H9 (cell line): ENCODE data around the gene MYL1. TPM values are rescaled to one million over a fixed set of nuclear protein-coding genes. Genes with fewer than 3 reads are reported as not detected.

Experiments used
- DNase-seq: peaks from one replicate; pipeline ENCODE4 v3.0.0-alpha.2; 2017
- H2AFZ ChIP-seq: one replicate; pipeline ENCODE4 v1.6.1; 2013; ENCODE audit warnings: mild to moderate bottlenecking, low read length, control low read depth, moderate library complexity
- H2AK5ac ChIP-seq: 2 replicates; pipeline ENCODE4 v1.6.1; 2013; ENCODE audit warnings: low read length, control low read depth, mixed read lengths; ENCODE audit not compliant: insufficient read length
- H2BK120ac ChIP-seq: one replicate; pipeline ENCODE4 v1.6.1; 2013; ENCODE audit warnings: low read depth, mild to moderate bottlenecking, low read length, control low read depth, inconsistent platforms; ENCODE audit not compliant: poor library complexity, severe bottlenecking
- H2BK12ac ChIP-seq: 2 replicates; pipeline ENCODE4 v1.6.1; 2013; ENCODE audit warnings: low read length, control low read depth, mixed read lengths, low read depth; ENCODE audit not compliant: insufficient read length
- H2BK15ac ChIP-seq: 2 replicates; pipeline ENCODE4 v1.6.1; 2013; ENCODE audit warnings: low read depth, low read length, control low read depth
- H2BK20ac ChIP-seq: one replicate; pipeline ENCODE4 v1.6.1; 2013; ENCODE audit warnings: low read depth, mild to moderate bottlenecking, low read length, control low read depth, inconsistent platforms; ENCODE audit not compliant: poor library complexity, severe bottlenecking
- H2BK5ac ChIP-seq: 2 replicates; pipeline ENCODE4 v1.6.1; 2013; ENCODE audit warnings: low read length, control low read depth, mixed read lengths; ENCODE audit not compliant: insufficient read length
- H3K14ac ChIP-seq: 2 replicates; pipeline ENCODE4 v1.6.1; 2013; ENCODE audit warnings: low read length, control low read depth; ENCODE audit not compliant: insufficient read depth
- H3K18ac ChIP-seq: 2 replicates; pipeline ENCODE4 v1.6.1; 2013; ENCODE audit warnings: low read depth, mild to moderate bottlenecking, mixed read lengths, low read length, control low read depth; ENCODE audit not compliant: insufficient read length
- H3K23ac ChIP-seq: 2 replicates; pipeline ENCODE4 v1.6.1; 2013; ENCODE audit warnings: low read length, control low read depth, mixed read lengths, low read depth; ENCODE audit not compliant: insufficient read length
- H3K23me2 ChIP-seq: 2 replicates; pipeline ENCODE4 v1.6.1; 2013; ENCODE audit warnings: low read depth, mild to moderate bottlenecking, mixed read lengths, low read length, control low read depth; ENCODE audit not compliant: insufficient read length, poor library complexity, severe bottlenecking
- H3K27ac ChIP-seq: 2 replicates; pipeline ENCODE4 v1.5.1; 2013; ENCODE audit warnings: low read length, control low read depth, mixed read lengths, low read depth; ENCODE audit not compliant: insufficient read length
- H3K27me3 ChIP-seq: 2 replicates; pipeline ENCODE4 v1.6.1; 2013; ENCODE audit warnings: low read length, control low read depth, inconsistent platforms; ENCODE audit not compliant: insufficient read depth
- H3K4ac ChIP-seq: 2 replicates; pipeline ENCODE4 v1.6.1; 2013; ENCODE audit warnings: low read depth, mild to moderate bottlenecking, control low read depth, inconsistent platforms, low read length, moderate library complexity
- H3K4me1 ChIP-seq: 2 replicates; pipeline ENCODE4 v1.6.1; 2013; ENCODE audit warnings: low read length, control low read depth, inconsistent platforms; ENCODE audit not compliant: insufficient read depth
- H3K4me2 ChIP-seq: 2 replicates; pipeline ENCODE4 v1.6.1; 2013; ENCODE audit warnings: low read length, control low read depth, mixed read lengths; ENCODE audit not compliant: insufficient read length, insufficient read depth
- H3K56ac ChIP-seq: 2 replicates; pipeline ENCODE4 v1.6.1; 2013; ENCODE audit warnings: low read depth, mild to moderate bottlenecking, mixed read lengths, low read length, control low read depth; ENCODE audit not compliant: insufficient read length
- H3K79me1 ChIP-seq: 2 replicates; pipeline ENCODE4 v1.6.1; 2013; ENCODE audit warnings: low read depth, mild to moderate bottlenecking, moderate library complexity, low read length, control low read depth, inconsistent platforms; ENCODE audit not compliant: insufficient read depth, poor library complexity, severe bottlenecking
- H3K79me2 ChIP-seq: 2 replicates; pipeline ENCODE4 v1.6.1; 2013; ENCODE audit warnings: low read length, control low read depth, inconsistent platforms; ENCODE audit not compliant: insufficient read depth
- H3K9ac ChIP-seq: 2 replicates; pipeline ENCODE4 v1.6.1; 2013; ENCODE audit warnings: low read length, control low read depth, mixed read lengths; ENCODE audit not compliant: insufficient read length; ENCODE audit errors: extremely low read depth
- H3K9me3 ChIP-seq: one replicate; pipeline ENCODE4 v1.6.1; 2013; ENCODE audit warnings: low read depth, low read length, inconsistent platforms; ENCODE audit not compliant: control insufficient read depth
- H3T11ph ChIP-seq: one replicate; pipeline ENCODE4 v1.6.1; 2013; ENCODE audit warnings: mild to moderate bottlenecking, low read length, control low read depth, inconsistent platforms
- H4K20me1 ChIP-seq: one replicate; pipeline ENCODE4 v1.6.1; 2013; ENCODE audit not compliant: control insufficient read depth, insufficient read length, insufficient read depth
- H4K5ac ChIP-seq: 2 replicates; pipeline ENCODE4 v1.6.1; 2013; ENCODE audit warnings: low read depth, mild to moderate bottlenecking, mixed read lengths, low read length, control low read depth; ENCODE audit not compliant: insufficient read length
- H4K8ac ChIP-seq: replicated peaks from 2 replicates; pipeline ENCODE4 v1.6.1; 2013; ENCODE audit warnings: low read length, control low read depth, mixed read lengths, low read depth; ENCODE audit not compliant: insufficient read length
- H4K91ac ChIP-seq: 2 replicates; pipeline ENCODE4 v1.6.1; 2013; ENCODE audit warnings: low read depth, mild to moderate bottlenecking, moderate library complexity, mixed read lengths, low read length, control low read depth; ENCODE audit not compliant: insufficient read length
- H3K27ac Mint-ChIP-seq, 3 experiments: 2 replicates in 2 of 3; 3 replicates in 1 of 3; pipeline ENCODE4 v1.8.0; 2020 to 2021; ENCODE audit warnings: mixed read lengths in 3 of 3, mild to moderate bottlenecking in 1 of 3, moderate library complexity in 1 of 3
- H3K27me3 Mint-ChIP-seq: 2 replicates; pipeline ENCODE4 v1.8.0; 2021; ENCODE audit warnings: low read depth, mild to moderate bottlenecking, moderate library complexity, mixed read lengths
- H3K36me3 Mint-ChIP-seq, 3 experiments: 2 replicates in 2 of 3; 3 replicates in 1 of 3; pipeline ENCODE4 v1.8.0; 2020 to 2021; ENCODE audit warnings: low read depth in 3 of 3, mixed read lengths in 3 of 3; ENCODE audit not compliant: insufficient read depth in 1 of 3
- H3K4me1 Mint-ChIP-seq, 2 experiments: 2 replicates each; pipeline ENCODE4 v1.8.0; 2020; ENCODE audit warnings: mixed read lengths in 2 of 2
- H3K4me3 Mint-ChIP-seq, 2 experiments: 2 replicates in 1 of 2; 3 replicates in 1 of 2; pipeline ENCODE4 v1.8.0; 2020 to 2021; ENCODE audit warnings: mild to moderate bottlenecking in 2 of 2, mixed read lengths in 2 of 2, moderate library complexity in 1 of 2
- H3K9me3 Mint-ChIP-seq, 2 experiments: 2 replicates in 1 of 2; 3 replicates in 1 of 2; pipeline ENCODE4 v1.8.0; 2020; ENCODE audit warnings: mild to moderate bottlenecking in 2 of 2, mixed read lengths in 2 of 2, moderate library complexity in 1 of 2
- total RNA-seq: library from RNA; stranded (reverse); gene quantifications from 2 replicates; pipeline ENCODE4 v1.2.1, GENCODE V29; 2021
- TF ChIP-seq, protein P1 (sequence below): fragments of 200-600 bp; sonication (generic); conservative IDR thresholded peaks from 3 replicates; pipeline ENCODE4 v1.8.0; 2021; ENCODE audit warnings: antibody characterized with exemption, mild to moderate bottlenecking

Gene MYL1
- total RNA-seq, 1 experiment from 2014 or later = not detected

DNA sequence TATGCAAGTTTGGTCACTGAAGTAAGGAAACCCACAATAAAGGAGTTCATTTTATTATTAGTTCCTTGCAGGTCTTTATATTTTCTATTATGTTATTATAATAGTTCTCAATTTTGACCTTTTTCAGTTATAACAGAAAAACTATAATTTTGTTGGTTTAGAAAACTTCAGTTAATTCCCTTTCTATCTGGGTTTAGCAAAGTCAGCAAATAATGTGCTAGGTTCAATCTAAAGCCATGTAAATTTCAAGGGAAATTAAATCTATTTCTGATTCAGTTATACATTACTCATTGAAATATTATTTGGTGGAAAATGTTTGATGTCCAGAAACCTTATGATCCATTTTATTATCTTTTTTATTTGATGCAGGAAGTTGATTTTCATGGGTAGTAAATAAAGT, 43.7 kb downstream of the MYL1 start:
- no peak overlapping the region for H3K9ac ChIP-seq
- no peaks in the 10 kb centered on the region for H3K4me1 Mint-ChIP-seq

More for the DNA sequence above, 43.7 kb downstream of the MYL1 start:
- Histone ChIP-seq H2BK20ac (no peak overlapping the region), H3K4ac (no peak overlapping the region), H3K23me2 (no peaks in the 10 kb centered on the region), H3K56ac (no peak overlapping the region), H3K14ac (no peak overlapping the region), H4K91ac (no peak overlapping the region), H3T11ph (no peak overlapping the region), H3K4me1 (no peaks in the 10 kb centered on the region), H2BK15ac (no peak overlapping the region), H3K18ac (no peak overlapping the region), H3K79me2 (no peaks in the 10 kb centered on the region), H2BK12ac (no peak overlapping the region), H3K4me2 (no peak overlapping the region), H3K9me3 (no peaks in the 10 kb centered on the region), H4K5ac (no peak overlapping the region), H3K27ac (no peak overlapping the region), H2AK5ac (no peak overlapping the region), H3K23ac (no peak overlapping the region), H3K27me3 (no peaks in the 10 kb centered on the region), H2BK5ac (no peak overlapping the region), H4K8ac (no peak overlapping the region), H4K20me1 (no peaks in the 10 kb centered on the region), H2AFZ (no peak overlapping the region), H2BK120ac (no peak overlapping the region), H3K79me1 (no peaks in the 10 kb centered on the region)
- DNase-seq = no peak
- H3K4me3 Mint-ChIP-seq = no peak overlapping the region
- TF ChIP-seq, protein P1, sequence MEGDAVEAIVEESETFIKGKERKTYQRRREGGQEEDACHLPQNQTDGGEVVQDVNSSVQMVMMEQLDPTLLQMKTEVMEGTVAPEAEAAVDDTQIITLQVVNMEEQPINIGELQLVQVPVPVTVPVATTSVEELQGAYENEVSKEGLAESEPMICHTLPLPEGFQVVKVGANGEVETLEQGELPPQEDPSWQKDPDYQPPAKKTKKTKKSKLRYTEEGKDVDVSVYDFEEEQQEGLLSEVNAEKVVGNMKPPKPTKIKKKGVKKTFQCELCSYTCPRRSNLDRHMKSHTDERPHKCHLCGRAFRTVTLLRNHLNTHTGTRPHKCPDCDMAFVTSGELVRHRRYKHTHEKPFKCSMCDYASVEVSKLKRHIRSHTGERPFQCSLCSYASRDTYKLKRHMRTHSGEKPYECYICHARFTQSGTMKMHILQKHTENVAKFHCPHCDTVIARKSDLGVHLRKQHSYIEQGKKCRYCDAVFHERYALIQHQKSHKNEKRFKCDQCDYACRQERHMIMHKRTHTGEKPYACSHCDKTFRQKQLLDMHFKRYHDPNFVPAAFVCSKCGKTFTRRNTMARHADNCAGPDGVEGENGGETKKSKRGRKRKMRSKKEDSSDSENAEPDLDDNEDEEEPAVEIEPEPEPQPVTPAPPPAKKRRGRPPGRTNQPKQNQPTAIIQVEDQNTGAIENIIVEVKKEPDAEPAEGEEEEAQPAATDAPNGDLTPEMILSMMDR = no peak
- H3K27me3 Mint-ChIP-seq = no peaks in the 10 kb centered on the region; the same call in 1 of the 2 replicates
- H3K27ac Mint-ChIP-seq = no peak overlapping the region
- H3K36me3 Mint-ChIP-seq = no peaks in the 10 kb centered on the region
- H3K9me3 Mint-ChIP-seq = no peaks in the 10 kb centered on the region
